ENCODE data around the gene PLCB1.
"Not testable (repeated sequence)": the region's sequence is repeated elsewhere in the genome, so short reads cannot be mapped to it uniquely, and the experiment has no call there.

The PLCB1 gene

GRCh38 chr20:8815208-8815607 lies 683.1 kb downstream of the PLCB1 start:
- Histone ChIP-seq H4K20me1 (ENCODE audit: control insufficient read depth, insufficient read depth, low read depth, low read length) (no peaks in the 10 kb centered on the region), H3K36me3 (ENCODE audit: control insufficient read depth, low read length) (no peaks in the 10 kb centered on the region), H3K4me3 (ENCODE audit: low read length) (no peak overlapping the region), H3K9me3 (ENCODE audit: control insufficient read depth, insufficient read depth, low read length) (no peaks in the 10 kb centered on the region), H3K27ac (ENCODE audit: low read depth, low read length) (no peak overlapping the region), H3K79me2 (ENCODE audit: control insufficient read depth, low read length) (no peaks in the 10 kb centered on the region), H3K27me3 (ENCODE audit: control insufficient read depth, low read length) (no peaks in the 10 kb centered on the region), H3F3A (ENCODE audit: control insufficient read depth, insufficient read depth) (no peaks in the 10 kb centered on the region), H3K4me2 (ENCODE audit: low read length) (no peak overlapping the region), H3K4me1 (ENCODE audit: control insufficient read depth, low read length) (no peaks in the 10 kb centered on the region), H3K9me2 (replicated peaks; ENCODE audit: control insufficient read depth, low read length) (no peaks in the 10 kb centered on the region)
- TF ChIP-seq CTCF (IDR thresholded peaks at IDR 0.05; ENCODE audit: low read depth, low read length, poor library complexity, severe bottlenecking) (no peak), EZH2phosphoT487 (IDR thresholded peaks at IDR 0.05; ENCODE audit: borderline replicate concordance, low read length) (no peak)

- TF ChIP-seq CTCF (IDR thresholded peaks at IDR 0.05; ENCODE audit: low read depth, low read length, poor library complexity, severe bottlenecking) (peak; percentile 12), EZH2phosphoT487 (IDR thresholded peaks at IDR 0.05; ENCODE audit: borderline replicate concordance, low read length) (no peak)
These were observed 697.2 kb downstream of the PLCB1 start for GRCh38 chr20:8829256-8829655.

GRCh38 chr20:8834294-8834693 lies 702.2 kb downstream of the PLCB1 start:
- H3K27me3 ChIP-seq (ENCODE audit: control insufficient read depth, low read length); H3K27ac ChIP-seq (ENCODE audit: low read depth, low read length): not testable (repeated sequence)

More at GRCh38 chr20:8829256-8829655, 697.2 kb downstream of the PLCB1 start:
- Histone ChIP-seq H3K4me3 (ENCODE audit: low read length) (no peak overlapping the region), H3K36me3 (ENCODE audit: control insufficient read depth, low read length) (no peaks in the 10 kb centered on the region), H3K4me2 (ENCODE audit: low read length) (no peak overlapping the region), H3K27ac (ENCODE audit: low read depth, low read length) (no peak overlapping the region), H3K79me2 (ENCODE audit: control insufficient read depth, low read length) (no peaks in the 10 kb centered on the region), H4K20me1 (ENCODE audit: control insufficient read depth, insufficient read depth, low read depth, low read length) (no peaks in the 10 kb centered on the region), H3F3A (ENCODE audit: control insufficient read depth, insufficient read depth) (no peaks in the 10 kb centered on the region), H3K9me2 (replicated peaks; ENCODE audit: control insufficient read depth, low read length) (no peaks in the 10 kb centered on the region), H3K4me1 (ENCODE audit: control insufficient read depth, low read length) (no peaks in the 10 kb centered on the region), H3K27me3 (ENCODE audit: control insufficient read depth, low read length) (no peaks in the 10 kb centered on the region), H3K9me3 (ENCODE audit: control insufficient read depth, insufficient read depth, low read length) (no peaks in the 10 kb centered on the region)

GRCh38 chr20:8834851-8835250 lies 702.8 kb downstream of the PLCB1 start:
- Histone ChIP-seq H3K79me2 (ENCODE audit: control insufficient read depth, low read length) (no peaks in the 10 kb centered on the region), H3K27me3 (ENCODE audit: control insufficient read depth, low read length) (no peaks in the 10 kb centered on the region), H4K20me1 (ENCODE audit: control insufficient read depth, insufficient read depth, low read depth, low read length) (no peaks in the 10 kb centered on the region), H3F3A (ENCODE audit: control insufficient read depth, insufficient read depth) (no peaks in the 10 kb centered on the region), H3K9me2 (replicated peaks; ENCODE audit: control insufficient read depth, low read length) (no peaks in the 10 kb centered on the region), H3K9me3 (ENCODE audit: control insufficient read depth, insufficient read depth, low read length) (no peaks in the 10 kb centered on the region), H3K4me3 (ENCODE audit: low read length) (no peak overlapping the region), H3K4me2 (ENCODE audit: low read length) (no peak overlapping the region), H3K27ac (ENCODE audit: low read depth, low read length) (no peak overlapping the region), H3K36me3 (ENCODE audit: control insufficient read depth, low read length) (no peaks in the 10 kb centered on the region), H3K4me1 (ENCODE audit: control insufficient read depth, low read length) (no peaks in the 10 kb centered on the region)
- TF ChIP-seq EZH2phosphoT487 (IDR thresholded peaks at IDR 0.05; ENCODE audit: borderline replicate concordance, low read length) (no peak), CTCF (IDR thresholded peaks at IDR 0.05; ENCODE audit: low read depth, low read length, poor library complexity, severe bottlenecking) (no peak)

More at GRCh38 chr20:8834294-8834693, 702.2 kb downstream of the PLCB1 start:
- H3K4me3 ChIP-seq (ENCODE audit: low read length); H4K20me1 ChIP-seq (ENCODE audit: control insufficient read depth, insufficient read depth, low read depth, low read length); H3K36me3 ChIP-seq (ENCODE audit: control insufficient read depth, low read length); H3K4me2 ChIP-seq (ENCODE audit: low read length); H3F3A ChIP-seq (ENCODE audit: control insufficient read depth, insufficient read depth); H3K9me2 ChIP-seq (replicated peaks; ENCODE audit: control insufficient read depth, low read length); H3K4me1 ChIP-seq (ENCODE audit: control insufficient read depth, low read length); H3K9me3 ChIP-seq (ENCODE audit: control insufficient read depth, insufficient read depth, low read length); H3K79me2 ChIP-seq (ENCODE audit: control insufficient read depth, low read length): not testable (repeated sequence)
